ENCODE measurements around the gene FGF7.
"Not testable (repeated sequence)": the region's sequence is repeated elsewhere in the genome, so short reads cannot be mapped to it uniquely, and the experiment has no call there.

GRCh38 chr15:49478982-49479381 is 55.9 kb downstream of the FGF7 start:
- not testable (repeated sequence) for TF ChIP-seq FOXP1 (CRISPR knock-in tag; IDR thresholded peaks at IDR 0.05; ENCODE audit: borderline replicate concordance); E2F5 (CRISPR knock-in tag; IDR thresholded peaks at IDR 0.05); ZNF121 (CRISPR knock-in tag; IDR thresholded peaks at IDR 0.05); MXD4 (CRISPR knock-in tag; IDR thresholded peaks at IDR 0.05; ENCODE audit: borderline replicate concordance); USF2 (CRISPR knock-in tag; IDR thresholded peaks at IDR 0.05); CTCF (IDR thresholded peaks at IDR 0.05); SMAD3 (CRISPR knock-in tag; IDR thresholded peaks at IDR 0.05; ENCODE audit: borderline replicate concordance); E2F1 (CRISPR knock-in tag; IDR thresholded peaks at IDR 0.05); ESRRA (CRISPR knock-in tag; IDR thresholded peaks at IDR 0.05; ENCODE audit: borderline replicate concordance); NFE2L1 (CRISPR knock-in tag; IDR thresholded peaks at IDR 0.05); SP1 (CRISPR knock-in tag; conservative IDR thresholded peaks at IDR 0.05); NR3C1 (CRISPR knock-in tag; conservative IDR thresholded peaks at IDR 0.05; ENCODE audit: low read depth); STAT6 (CRISPR knock-in tag; conservative IDR thresholded peaks at IDR 0.05; ENCODE audit: low read depth); CREM (CRISPR knock-in tag; IDR thresholded peaks at IDR 0.05)

Measured in WTC11 (cell line).